BJ (cell line): ENCODE measurements around the gene ECSIT. TPM values are rescaled to one million over a fixed set of nuclear protein-coding genes. Genes with fewer than 3 reads are reported as not detected.
A peak's percentile ranks its signal among the peaks of the same experiment; 100 is the strongest.

ENCODE experiments used
- CTCF ChIA-PET: fragments of 350-600 bp; formaldehyde crosslinking; extraction: SDS; loops from one replicate; lab custom pipeline; 2021; ENCODE audit warnings: antibody characterized with exemption, inconsistent platforms; lab: Yijun Ruan, JAX
- POLR2A ChIA-PET: fragments of 300-600 bp; sonication (Branson Sonifier 250); formaldehyde crosslinking; extraction: SDS; loops from one replicate; lab custom pipeline; 2021; ENCODE audit warnings: antibody characterized with exemption; lab: Charles Lee
- DNase-seq: peaks from one replicate; pipeline ENCODE4 v3.0.0-alpha.2; 2011; ENCODE audit warnings: low read depth
- H3K27me3 ChIP-seq: 2 replicates; pipeline ENCODE4 v1.6.0; 2011; ENCODE audit warnings: low read length; ENCODE audit not compliant: control insufficient read depth, insufficient read depth
- H3K36me3 ChIP-seq: 2 replicates; pipeline ENCODE4 v1.5.1; 2011; ENCODE audit warnings: low read length; ENCODE audit not compliant: control insufficient read depth, insufficient read depth
- H3K4me3 ChIP-seq: 2 replicates; pipeline ENCODE4 v1.5.1; 2011; ENCODE audit warnings: low read depth, mild to moderate bottlenecking, control low read depth, low read length
- CTCF ChIP-seq: IDR thresholded peaks from 2 replicates; pipeline ENCODE4 v1.5.1; 2011; ENCODE audit warnings: low read depth, mild to moderate bottlenecking, control low read depth, inconsistent platforms, low read length, moderate library complexity; ENCODE audit not compliant: insufficient read depth
- polyA plus RNA-seq: library from polyadenylated mRNA; depleted of rRNA; stranded (reverse); fragments of >200 nt; gene quantifications from 2 replicates; pipeline ENCODE4 v1.2.3, GENCODE V29; 2011

Gene ECSIT
- polyA plus RNA-seq, 1 experiment: 45.2 TPM

DNA sequence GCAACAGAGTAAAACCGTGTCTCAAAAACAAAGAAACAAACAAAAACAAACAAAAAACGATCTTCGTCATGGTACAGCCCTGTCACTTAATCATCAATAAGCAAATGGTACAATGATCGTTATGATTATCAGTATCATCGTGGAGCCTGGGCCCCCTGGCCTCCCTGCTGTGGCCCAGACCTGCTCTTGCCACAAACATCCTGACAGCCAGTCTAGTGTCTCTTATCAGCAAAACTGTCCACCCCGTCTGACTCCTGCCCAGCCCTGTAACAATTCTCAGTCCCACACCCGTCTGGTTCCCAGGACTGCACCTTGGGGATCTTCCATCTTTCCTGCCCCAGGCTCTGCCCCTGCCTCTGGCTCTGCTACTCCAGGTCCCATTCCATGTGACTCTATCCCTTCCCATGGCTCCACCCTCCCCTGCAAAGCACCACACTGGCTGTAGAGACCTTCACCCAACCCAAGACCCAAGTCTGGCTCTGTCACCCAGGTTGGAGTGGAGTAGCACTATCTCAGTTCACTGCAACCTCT is 29.0 kb downstream of the ECSIT start:
- ChIA-PET CTCF (interaction anchor here (1.3 kb wide), 1 partner anchor 17 kb away, joined by 4 read pairs; no protein-coding TSS in a partner anchor), POLR2A (no interaction called here)
- DNase-seq: no peak
- no peak for TF ChIP-seq CTCF
- H3K4me3 ChIP-seq: no peak overlapping the region
- H3K36me3 ChIP-seq: peaks cover 4% of the 10 kb centered on the region
- no peaks in the 10 kb centered on the region for H3K27me3 ChIP-seq

DNA sequence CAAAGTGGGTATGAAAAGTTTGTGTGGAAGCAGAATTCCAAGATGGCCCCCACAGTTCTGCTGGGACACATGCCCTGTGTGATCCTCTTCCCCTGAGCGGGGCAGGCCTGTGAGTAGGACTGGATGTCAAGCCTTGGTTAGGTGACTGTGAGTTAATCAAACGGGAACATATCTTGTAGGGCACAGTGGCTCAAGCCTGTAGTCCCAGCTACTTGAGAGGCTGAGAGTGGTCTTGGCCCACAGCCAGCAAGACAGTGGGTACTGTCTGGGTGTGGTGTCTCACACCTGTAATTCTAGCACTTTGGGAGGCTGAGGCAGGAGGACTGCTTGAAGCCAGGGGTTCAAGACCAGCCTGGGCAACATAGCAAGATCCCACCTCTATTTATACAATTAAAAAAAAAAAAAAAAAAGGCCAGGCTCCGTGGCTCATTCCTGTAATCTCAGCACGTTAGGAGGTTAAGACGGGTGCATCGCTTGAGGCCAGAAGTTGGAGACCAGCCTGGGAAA is 29.7 kb downstream of the ECSIT start:
- no peak for DNase-seq
- TF ChIP-seq CTCF: no peak
- CTCF ChIA-PET: interaction anchor here (0.7 to 4.5 kb wide), 2 partner anchors 17 to 60 kb away, joined by 4 to 22 read pairs; partner anchors contain the start of genes ELAVL3 and ELOF1
- Histone ChIP-seq H3K27me3 (no peaks in the 10 kb centered on the region), H3K4me3 (no peak overlapping the region), H3K36me3 (peaks cover 6% of the 10 kb centered on the region)
- POLR2A ChIA-PET: no interaction called here

DNA sequence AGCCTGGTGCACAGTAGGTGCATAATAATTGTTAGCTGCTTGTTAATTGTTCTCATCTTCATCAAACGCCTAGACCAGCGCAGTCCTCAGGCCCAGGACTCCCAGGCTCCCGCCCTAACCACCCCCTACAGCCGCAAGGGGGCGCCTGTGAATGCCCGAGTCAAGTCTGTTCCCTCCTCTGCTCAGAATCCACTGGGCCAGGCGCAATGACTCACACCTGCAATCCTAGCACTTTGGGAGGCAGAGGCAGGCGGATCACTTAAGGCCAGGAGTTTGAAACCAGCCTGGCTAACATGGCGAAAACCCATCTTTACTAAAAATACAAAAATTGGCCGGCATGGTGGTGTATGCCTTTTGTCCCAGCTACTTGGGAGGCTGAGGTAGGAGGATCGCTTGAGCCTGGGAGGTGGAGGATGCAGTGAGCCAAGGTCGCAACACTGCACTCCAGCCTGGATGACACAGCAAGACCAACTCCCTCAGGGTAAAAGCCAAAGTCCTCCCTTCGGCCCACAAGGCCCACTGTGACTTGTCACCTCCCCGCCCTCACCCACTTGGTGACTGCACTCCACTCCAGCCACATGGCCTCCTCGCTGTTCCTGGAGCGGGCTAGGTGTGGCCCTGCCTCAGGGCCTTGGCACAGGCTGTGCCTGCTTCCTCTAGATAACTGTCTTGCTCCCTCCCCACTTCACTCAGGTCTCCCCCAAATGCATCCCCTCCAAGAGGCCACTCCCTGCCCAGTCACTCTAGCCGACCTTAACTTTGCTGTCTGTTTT is 32.4 kb downstream of the ECSIT start:
- TF ChIP-seq CTCF: peak; percentile 84
- peaks cover 6% of the 10 kb centered on the region for H3K36me3 ChIP-seq
- ChIA-PET CTCF (interaction anchor here (0.9 to 4.5 kb wide), 7 partner anchors 12 to 92 kb away, joined by 3 to 22 read pairs (median 4); partner anchors contain the start of genes CNN1 and ELAVL3), POLR2A (no interaction called here)
- no peaks in the 10 kb centered on the region for H3K27me3 ChIP-seq
- DNase-seq: peak; percentile 24
- no peak overlapping the region for H3K4me3 ChIP-seq

DNA sequence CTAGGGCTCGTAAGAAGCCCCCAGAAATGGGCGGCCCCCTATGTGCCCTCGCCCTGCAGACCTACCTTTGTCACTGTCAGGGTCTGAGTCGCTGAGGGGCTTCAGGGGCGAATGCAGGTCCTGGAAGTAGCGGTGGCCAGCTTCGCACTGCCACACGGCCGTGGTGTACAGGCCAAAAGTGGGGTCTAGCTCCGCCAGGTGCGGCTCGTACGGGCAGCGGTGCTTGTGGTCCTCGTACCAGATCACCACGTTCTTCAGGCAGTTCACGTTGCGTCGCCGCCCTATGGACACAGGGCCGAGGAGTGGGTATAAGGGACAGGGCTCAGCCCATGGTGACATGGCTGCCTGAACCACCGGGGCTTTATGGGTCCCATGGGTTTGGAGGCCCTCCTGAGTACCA is 33.0 kb downstream of the ECSIT start:
- Histone ChIP-seq H3K4me3 (no peak overlapping the region), H3K27me3 (no peaks in the 10 kb centered on the region), H3K36me3 (peaks cover 6% of the 10 kb centered on the region)
- TF ChIP-seq CTCF: no peak
- DNase-seq: no peak
- POLR2A ChIA-PET: no interaction called here
- CTCF ChIA-PET: interaction anchor here (0.9 to 4.5 kb wide), 4 partner anchors 14 to 92 kb away, joined by 3 to 22 read pairs (median 5); partner anchors contain the start of genes ELAVL3 and ELOF1

DNA sequence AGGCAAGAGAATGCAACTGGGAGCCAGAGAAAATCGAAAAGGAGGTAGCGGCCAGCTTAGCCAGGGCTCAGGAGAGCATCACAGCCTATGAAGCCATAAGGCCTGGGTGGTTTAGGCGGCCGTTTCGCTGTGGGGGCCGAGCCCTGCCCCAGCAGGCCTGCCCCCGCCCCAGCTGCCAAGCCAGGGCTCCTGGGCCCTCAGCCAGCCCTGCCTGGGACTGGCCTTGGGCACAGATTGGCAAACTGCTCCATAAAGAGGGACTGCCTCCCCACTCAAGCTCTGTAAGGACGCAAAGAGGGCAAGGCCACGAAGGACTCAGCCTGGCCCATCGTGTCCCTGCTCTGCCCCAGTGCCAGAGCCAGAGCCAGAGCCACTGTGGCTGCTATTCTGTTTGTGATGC is 33.5 kb downstream of the ECSIT start:
- no peak for TF ChIP-seq CTCF
- ChIA-PET CTCF (interaction anchor here (0.9 to 4.5 kb wide), 3 partner anchors 13 to 93 kb away, joined by 3 to 22 read pairs (median 7); partner anchors contain the start of genes ELAVL3 and ELOF1), POLR2A (no interaction called here)
- DNase-seq: no peak
- no peaks in the 10 kb centered on the region for H3K27me3 ChIP-seq
- peaks cover 6% of the 10 kb centered on the region for H3K36me3 ChIP-seq
- H3K4me3 ChIP-seq: no peak overlapping the region
